ENCODE measurements around the gene TUT1.
"Not testable (repeated sequence)": the region's sequence is repeated elsewhere in the genome, so short reads cannot be mapped to it uniquely, and the experiment has no call there.

TUT1 gene

DNA sequence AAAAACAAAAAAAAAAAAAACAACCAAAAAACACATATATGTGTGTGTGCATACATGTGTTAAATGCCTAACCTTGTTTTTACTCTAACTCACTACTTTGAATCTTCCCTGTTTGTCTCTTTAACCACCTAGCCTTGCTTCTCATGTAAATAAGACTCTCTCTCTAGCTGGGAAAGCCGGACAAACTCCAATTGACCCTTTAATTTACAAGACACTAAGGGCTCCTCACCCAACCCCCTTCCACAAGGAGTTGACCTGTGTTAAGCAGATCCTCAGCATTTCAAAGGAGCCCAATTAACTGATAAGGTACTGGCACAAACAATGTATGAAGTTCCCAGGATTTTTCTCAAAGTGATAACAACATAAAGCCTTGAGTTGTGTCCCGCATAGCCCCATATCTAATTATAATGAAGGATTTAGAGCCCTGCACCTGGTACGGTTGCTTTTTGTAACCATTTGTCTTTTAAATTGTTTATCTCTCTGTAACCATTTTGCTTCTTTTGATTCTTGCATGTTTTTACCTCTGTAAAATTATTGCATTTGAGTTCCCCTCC, 29.6 kb downstream of the TUT1 start:
- DNase-seq; in situ Hi-C loops (cut with MboI; ENCODE audit: low pct_unique_long_range_greater_than_20kb, low sequenced_read_pairs): not testable (repeated sequence)

DNA sequence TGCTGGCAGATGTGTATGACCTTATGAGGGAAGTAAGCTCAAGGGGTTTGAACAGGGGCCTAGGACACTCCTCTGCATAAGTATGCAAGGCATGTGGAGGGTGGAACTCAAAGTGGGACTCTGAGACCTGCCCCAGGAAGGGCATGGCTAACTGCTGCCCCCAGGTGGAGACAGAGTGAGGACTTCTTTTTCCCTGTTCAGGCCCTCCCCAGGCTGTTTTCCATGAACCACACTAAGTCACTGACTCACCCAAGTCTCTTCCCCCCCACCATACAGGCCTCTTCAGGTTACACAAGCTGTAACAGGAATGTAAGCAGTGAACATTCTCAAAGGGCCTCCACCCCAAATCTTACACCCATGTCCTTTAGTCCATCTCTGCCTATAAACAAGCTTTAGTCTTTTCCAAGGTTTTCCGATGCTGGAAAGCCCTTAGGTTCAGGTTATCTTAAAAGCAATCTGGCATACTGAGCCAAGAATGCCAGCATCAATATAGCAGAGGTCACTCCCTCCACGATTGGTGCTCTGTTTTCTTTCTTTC, 30.7 kb downstream of the TUT1 start:
- in situ Hi-C loops (cut with MboI; ENCODE audit: low pct_unique_long_range_greater_than_20kb, low sequenced_read_pairs) = no loop called here
- peak; percentile 93 for DNase-seq

DNA sequence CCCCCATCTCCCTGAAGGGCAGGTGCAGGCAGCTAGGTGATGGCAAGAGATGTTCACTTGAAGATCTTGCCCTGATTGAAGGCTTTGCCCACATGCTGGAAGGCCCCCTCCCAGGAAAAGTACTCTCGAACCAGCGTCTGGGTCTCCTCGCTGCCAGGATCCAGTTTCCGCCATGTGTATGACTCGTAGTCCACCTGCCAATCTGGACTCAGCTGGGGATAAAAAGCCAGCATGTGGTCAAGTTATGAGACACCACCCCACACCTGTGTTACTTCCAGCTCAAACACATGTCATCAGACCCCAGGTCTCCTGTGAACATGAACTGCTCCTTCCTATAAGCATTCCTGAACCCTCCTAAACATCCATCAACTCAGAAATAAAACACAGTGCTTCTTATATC, 31.7 kb downstream of the TUT1 start:
- DNase-seq; in situ Hi-C loops (cut with MboI; ENCODE audit: low pct_unique_long_range_greater_than_20kb, low sequenced_read_pairs): not testable (repeated sequence)

DNA sequence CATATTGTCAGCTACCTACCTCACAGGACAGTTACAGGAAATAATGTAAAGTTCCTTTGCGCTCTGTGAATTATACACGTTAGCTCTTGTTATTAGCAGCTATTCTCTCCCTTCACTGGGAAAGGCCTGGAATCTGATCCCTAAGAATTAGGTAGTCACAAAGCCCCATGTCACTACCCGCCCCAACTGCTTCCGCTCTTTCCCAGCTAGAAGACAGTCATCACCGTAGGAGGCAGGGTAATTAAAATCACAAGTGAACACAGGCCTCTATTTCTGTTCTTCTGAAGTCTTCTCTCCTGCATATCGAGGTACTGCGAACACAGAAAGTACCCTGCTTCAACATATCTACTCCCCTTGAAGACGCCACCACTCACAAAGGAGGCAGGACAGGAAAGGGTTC, 32.1 kb downstream of the TUT1 start:
- in situ Hi-C loops (cut with MboI; ENCODE audit: low pct_unique_long_range_greater_than_20kb, low sequenced_read_pairs) = no loop called here
- DNase-seq = no peak

DNA sequence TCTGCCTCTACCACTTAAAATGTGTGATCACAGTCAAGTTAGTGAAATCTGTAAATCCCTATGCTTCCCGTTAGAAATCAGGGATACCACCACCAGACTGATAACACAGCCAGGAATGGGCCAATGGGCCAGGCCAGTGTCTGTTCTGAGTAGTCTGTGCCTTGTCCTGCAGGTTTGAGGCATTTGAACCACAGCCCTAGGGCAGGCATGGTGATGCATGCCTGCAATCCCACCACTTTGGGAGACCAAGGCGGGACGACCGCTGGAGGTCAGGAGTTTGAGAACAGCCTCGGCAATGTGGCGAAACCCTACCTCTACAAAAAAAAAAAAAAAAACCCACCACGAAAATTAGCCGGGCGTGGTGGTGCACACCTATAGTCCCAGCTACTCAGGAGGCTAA, 32.7 kb downstream of the TUT1 start:
- in situ Hi-C loops (cut with MboI; ENCODE audit: low pct_unique_long_range_greater_than_20kb, low sequenced_read_pairs) = no loop called here

DNA sequence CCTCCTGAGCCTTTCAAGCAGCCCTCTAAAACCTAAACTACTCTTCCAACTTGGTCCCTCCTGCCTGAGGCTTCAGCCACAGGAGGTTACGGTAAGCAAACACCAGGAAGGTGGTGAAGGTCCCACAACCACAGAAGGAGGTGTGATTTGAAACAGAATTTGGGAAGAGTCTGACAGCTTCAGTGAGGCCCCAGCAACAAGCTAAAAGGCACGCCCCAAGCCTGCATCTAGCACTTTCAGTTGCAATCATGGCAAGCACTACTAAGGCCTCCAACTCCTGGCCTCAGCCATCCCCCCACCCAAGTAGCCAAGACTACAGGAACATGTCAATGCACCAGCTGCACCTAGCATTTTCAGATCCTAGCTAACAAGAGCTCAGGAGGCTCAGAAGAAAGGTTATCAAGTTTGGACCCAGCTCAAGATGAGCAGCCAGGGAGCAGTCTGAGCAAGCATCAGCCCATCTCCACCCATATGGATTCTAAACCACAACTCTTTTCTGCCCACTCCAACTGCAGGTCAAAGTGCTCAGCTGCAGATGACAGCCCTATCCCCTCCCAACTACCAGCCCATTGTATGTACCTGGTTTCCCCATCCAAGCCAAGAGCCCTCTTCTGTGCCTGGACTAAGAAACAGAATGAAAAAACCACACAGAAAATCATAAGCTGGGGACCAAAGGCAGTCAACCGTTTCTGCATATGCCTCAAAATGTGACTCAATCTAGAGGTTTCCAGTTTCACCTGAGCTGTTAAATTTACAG, 34.3 kb downstream of the TUT1 start:
- DNase-seq = no peak
- in situ Hi-C loops (cut with MboI; ENCODE audit: low pct_unique_long_range_greater_than_20kb, low sequenced_read_pairs) = no loop called here

More for the DNA sequence above, 32.7 kb downstream of the TUT1 start:
- no peak for DNase-seq

DNA sequence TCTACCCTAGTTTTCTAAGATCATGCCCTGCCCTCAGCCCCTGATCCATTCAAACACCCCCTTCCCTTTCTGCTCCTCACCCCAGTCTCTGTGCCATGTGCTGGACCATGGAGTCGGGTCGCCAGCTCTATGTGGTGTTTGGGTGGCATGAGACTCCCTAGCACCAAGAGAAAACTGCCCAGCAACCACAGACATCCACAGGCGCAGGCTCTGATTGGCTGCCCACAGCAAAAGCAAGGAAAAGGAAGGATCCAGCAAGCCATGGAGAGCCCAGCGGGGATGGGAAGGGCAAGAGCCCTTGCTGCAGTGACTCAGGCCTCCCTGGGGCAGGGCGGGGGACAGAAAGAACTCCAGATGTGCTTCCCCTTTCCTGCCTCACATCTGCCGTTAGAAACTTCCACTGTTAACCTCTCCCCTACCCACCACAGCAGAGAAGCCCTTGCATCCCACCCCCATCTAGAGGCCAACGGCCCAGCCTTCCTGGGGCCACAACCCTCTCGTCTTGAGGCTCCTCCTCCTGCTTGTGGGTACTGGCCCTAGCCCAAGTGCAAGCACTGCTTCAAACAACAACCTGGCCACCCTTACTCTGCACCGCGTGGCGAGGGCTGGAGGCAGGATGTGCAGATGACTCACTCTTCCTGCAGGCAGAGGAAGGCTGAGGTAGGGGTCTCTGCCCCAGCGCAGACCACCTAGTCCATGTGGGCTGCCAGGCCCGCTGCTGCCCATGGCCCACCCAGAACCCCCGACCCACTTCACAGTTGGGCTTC, 35.0 kb downstream of the TUT1 start:
- in situ Hi-C loops (cut with MboI; ENCODE audit: low pct_unique_long_range_greater_than_20kb, low sequenced_read_pairs) = no loop called here
- peak; percentile 99 for DNase-seq

DNA sequence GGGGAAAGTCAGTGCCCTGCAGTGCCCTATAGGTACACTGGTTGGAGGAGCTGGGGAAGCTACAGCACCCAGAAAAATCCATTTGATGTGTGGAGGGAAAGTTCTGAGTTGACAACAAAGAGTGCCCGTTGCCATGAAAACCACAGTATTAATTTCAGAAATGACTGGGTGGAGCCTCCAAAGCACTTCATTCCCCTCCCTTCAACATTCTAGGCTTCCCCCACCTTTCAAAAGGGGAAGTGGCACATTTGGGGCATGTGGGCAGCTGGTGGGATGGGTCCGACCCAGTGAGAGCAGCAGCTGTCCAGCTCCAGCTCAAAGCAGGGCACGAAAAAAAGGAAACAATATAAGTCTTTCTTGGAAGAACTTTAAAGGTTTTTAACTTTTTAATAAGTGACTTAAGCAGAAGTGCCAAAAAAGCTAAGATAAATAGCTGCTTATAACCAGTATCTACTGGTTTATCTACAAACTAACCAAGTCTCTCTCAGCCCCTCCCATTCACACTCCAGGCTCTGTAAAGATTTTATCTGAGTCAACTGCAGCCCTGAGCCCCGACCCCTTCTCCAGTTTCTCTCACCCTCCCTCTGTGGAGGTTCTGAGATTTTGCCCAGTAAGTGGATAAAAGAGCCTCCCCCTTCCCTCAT, 35.7 kb downstream of the TUT1 start:
- in situ Hi-C loops (cut with MboI; ENCODE audit: low pct_unique_long_range_greater_than_20kb, low sequenced_read_pairs) = no loop called here

DNA sequence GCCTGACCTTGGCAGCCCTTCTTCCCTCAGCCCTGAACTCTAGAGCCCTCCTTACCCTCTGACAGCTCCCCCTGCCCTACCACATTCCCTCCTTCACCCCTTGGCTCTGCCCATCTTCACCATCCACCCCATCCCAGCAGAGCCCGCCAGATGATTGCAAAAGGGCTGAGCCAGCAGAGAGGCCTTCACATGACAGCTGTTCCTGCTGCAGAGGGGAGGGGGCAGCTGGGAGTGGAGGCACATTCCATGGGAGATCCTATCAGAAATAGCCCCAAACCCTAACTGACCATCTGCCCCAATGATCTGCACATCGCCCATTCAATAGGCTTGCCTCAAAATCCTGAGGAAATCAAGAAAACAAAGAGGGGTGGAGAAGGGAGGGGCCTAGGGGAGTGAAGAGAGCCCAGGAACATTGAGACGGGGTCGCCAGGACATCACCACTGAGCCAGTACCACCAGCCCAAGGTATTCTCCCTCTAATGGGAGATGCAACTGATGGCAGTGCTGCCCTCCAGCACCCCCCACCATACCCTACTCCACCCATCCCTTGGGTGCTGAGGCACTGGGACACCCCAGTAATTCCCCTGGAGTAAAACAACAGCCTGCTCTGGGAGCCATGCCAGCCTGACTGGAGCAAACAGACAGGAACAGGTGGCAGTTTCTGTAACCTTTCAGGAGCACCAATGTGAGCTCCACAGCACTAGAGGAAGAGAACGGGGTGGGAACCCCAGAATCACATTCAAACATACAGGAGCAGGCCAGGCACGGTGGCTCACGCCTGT, 36.7 kb downstream of the TUT1 start:
- DNase-seq = no peak
- in situ Hi-C loops (cut with MboI; ENCODE audit: low pct_unique_long_range_greater_than_20kb, low sequenced_read_pairs) = no loop called here

More for the DNA sequence above, 35.7 kb downstream of the TUT1 start:
- DNase-seq = peak; percentile 96

DNA sequence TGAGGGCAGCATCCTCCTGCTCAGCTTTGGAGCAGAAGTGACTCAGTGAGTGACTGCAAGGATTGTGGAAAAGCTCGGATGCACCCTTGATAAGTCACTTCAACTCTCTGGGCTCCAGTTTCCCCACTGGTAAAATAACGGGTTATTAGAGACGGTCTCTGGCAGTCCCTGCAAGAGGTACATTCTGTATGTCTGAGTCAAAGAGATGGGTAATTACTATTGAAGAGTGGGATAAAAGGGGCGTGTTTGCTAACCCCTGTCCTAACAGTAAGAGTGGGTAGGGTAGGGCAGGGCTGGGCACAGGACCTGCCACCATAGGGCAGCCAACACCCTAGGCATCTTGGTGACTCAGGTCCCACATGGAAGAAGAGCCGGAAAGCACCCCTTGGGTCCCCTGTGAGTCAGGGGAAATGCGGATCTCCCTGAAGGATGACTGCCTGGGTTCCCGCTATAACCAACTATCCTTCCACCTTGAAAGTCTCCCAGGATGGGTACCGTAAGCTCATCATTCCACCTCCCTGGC, 37.4 kb downstream of the TUT1 start:
- DNase-seq = no peak
- in situ Hi-C loops (cut with MboI; ENCODE audit: low pct_unique_long_range_greater_than_20kb, low sequenced_read_pairs) = no loop called here

DNA sequence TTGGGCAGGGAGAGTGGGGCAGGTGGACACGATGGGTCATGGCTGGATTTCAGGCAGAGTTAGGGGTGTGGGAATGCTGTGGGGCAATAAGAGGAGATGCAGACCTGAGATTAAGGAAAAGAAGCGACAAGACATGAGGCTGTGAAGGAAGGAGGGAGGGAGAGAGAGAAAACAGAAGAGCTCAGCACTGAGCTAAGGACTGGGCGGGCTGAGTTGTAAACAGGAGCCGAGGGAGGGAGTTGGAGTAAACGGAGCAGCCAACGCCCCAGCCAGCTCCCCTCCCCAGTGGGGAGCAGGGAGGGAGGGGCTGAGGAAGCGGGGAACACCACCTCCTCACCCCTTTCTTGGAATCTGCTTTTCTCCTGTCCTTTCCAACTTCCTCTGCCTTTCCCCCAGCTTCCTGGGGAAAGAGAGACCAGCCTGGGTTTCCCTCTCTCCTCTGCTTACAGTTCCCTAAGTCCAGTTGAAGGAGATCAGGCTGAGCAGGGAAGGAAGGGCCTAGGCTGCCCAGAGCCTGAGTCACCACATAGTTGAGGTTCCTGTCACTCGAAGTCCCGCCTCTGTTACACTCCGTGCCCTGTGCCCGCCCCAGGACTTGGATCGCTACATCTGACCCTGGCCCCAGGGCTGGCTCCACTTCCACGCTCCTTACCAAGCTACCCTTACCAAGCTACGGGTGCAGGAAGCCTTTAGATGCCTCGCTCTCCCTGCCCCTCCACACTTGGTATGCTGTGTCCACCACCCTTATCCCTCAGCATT, 38.1 kb downstream of the TUT1 start:
- in situ Hi-C loops (cut with MboI; ENCODE audit: low pct_unique_long_range_greater_than_20kb, low sequenced_read_pairs) = no loop called here

DNA sequence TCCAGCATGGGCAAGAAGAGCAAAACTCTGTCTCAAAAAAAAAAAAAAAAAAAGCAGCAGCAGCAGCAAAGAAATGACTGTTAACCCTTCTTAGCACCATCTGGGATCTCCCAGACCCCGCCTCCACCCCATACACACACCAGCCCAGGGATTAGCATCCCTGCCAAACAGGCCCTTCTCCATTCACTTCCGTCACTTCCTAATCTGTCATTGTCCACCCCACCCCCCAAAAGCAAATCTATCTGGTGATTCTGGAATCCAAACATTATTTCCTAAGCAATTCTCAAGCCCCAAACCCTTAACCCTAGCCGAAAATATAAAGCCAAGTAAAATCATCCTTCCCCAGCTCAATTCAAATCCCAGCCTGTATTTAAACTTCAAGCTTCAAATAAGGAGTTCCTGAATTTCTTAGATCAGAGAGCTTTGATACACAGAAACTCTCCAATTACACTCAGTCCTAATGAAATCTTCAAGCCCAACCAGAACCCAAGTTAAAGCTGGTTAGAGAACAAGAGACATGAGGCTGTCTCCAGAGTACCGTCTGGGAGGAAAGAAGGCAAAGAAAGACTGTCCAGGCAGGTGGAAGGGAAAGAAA, 38.7 kb downstream of the TUT1 start:
- no peak for DNase-seq
- in situ Hi-C loops (cut with MboI; ENCODE audit: low pct_unique_long_range_greater_than_20kb, low sequenced_read_pairs) = no loop called here

More for the DNA sequence above, 38.1 kb downstream of the TUT1 start:
- DNase-seq = peak; percentile 90

DNA sequence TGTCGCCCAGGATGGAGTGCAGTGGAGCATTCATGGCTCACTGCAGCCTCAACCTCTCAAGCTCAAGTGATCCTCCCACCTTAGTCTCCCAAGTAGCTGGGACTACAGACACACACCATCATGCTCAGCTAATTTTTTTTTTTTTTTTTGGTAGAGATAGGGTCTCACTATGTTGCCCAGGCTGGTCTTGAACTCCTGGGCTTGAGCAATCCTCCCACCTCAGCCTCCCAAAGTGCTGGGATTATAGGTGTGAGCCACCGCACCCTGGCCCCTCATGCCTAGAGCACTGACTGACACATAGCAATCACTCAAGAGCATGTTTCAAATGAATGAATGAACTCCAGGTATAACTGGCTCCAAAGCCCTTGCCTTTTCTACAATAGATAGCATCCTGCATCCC, 40.8 kb downstream of the TUT1 start:
- in situ Hi-C loops (cut with MboI; ENCODE audit: low pct_unique_long_range_greater_than_20kb, low sequenced_read_pairs); DNase-seq: not testable (repeated sequence)

DNA sequence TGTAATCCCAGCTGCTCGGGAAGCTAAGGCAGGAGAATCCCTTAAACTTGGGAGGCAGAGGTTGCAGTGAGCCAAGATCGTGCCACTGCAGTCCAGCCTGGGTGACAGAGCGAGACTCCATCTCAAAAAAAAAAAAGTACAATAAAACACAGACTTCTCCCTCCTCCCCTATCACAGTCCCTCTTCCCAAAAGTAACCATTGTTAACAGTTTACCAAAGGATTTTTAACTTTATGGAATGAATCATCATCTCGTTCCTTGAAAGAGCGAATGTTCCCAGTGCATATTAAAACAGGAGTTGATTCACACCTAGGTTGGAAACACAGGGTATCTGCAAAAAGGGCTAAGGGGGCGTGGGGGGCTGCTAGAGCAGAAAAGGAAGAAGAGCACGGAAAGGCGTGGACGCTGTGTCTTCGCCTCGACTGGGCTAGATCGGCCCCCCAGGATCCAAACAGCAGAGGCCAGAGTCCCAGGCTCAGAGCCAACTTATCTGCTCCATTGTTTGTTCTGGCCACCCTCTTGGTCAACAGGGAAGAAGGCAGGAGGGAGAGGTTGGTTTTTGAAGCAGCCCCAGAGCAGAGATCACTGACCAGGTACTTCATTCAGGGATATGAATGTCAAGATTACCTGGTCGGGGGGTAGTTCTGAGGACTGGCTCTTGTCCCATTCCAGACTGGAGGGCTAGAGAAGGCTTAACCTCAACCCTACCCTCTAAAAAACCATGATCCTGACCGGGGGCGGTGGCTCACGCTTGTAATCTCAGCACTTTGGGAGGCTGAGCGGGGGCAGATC, 42.6 kb downstream of the TUT1 start:
- DNase-seq = no peak
- in situ Hi-C loops (cut with MboI; ENCODE audit: low pct_unique_long_range_greater_than_20kb, low sequenced_read_pairs) = no loop called here

DNA sequence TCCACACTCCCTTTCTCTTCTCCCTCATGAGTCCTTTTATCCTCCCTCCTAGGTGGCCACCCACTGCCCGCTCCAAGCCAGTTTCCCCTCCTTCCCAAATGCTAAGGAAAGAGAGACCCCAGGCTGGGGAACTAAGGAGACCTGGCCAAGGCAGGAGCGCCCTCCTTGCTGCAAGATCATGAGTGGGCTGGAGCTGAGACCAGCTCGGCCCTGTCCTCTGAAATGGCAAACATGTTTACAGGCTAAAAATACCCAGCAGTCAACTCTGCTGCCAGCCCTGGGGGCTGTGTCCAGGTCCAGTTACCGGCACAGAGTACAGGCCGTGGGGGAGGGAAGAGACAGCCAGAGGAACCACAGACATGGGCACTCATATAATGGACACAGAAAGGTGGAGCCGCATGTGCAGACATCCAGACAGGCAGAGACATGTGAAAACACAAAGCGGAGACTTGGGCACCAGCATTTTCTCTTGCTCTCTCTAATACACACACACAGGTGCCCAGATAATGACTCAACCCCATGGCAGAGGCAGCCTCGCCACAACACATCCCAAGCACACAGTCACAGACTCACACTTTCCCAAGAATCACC, 43.5 kb downstream of the TUT1 start:
- no peak for DNase-seq
- in situ Hi-C loops (cut with MboI; ENCODE audit: low pct_unique_long_range_greater_than_20kb, low sequenced_read_pairs) = no loop called here

DNA sequence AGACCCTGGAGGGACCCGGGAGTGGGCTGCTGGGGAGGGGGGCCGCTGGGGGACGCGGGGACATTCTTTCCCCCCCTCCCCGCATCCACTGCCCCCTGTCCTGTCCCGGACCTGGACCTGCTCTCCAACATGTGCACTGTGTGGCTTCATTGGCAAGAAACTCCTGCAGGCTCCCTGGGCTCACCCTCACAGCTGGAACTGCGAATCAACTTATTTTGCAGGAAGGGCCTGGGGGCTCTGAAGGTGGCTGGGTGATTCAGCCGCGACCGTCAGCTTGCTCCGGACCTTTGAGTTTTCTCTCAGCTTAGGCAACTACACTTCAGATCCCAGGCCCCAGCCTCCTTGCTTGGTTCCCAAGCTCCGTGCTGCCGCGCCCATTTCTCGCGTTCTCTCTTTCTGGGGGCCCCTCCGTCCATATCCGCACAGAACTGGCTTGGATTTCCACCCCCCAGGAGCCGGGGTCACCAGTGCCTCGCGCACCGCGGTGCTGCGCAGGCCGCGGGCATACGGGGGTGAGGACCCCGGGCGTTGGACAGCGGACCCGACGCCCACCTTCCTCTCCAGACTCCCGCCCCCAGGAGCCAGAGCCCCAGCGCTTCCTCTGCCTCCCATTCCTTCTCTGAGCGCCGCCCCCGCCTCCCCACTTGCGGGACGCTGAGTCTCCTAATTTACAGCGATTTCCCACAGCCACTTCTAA, 44.2 kb downstream of the TUT1 start:
- no peak for DNase-seq
- in situ Hi-C loops (cut with MboI; ENCODE audit: low pct_unique_long_range_greater_than_20kb, low sequenced_read_pairs) = no loop called here

All from KBM-7 (cell line).